NCI-H1092 (cell line): Measurements from ENCODE around the gene QSOX1.

Experiments used
- DNase-seq: peaks from one replicate; lab custom pipeline; 2025; lab: John Stamatoyannopoulos, UW

The QSOX1 gene

DNA sequence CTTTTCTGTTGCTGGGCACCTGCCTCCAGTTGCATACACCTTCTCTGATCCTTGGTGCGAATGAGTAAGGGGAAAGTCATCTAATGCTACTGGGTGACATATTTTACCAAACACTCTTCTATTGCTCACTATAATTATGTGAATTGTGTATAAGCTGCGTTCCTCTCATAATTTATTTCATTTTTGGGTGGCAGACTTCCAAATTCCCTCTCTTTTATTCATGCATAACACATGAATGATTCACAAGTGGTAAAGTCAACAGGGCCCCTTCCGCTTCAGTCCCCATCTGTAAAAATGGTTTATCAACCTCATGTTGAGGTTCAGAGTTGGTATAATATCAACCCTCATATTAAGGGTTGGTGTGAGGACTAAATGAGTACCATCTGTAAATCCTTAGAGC, 3.2 kb upstream of the QSOX1 start:
- peak; percentile 21 for DNase-seq

- DNase-seq = no peak
Observed at GRCh38 chr1:180152588-180152987, 2.1 kb upstream of the QSOX1 start.

DNA sequence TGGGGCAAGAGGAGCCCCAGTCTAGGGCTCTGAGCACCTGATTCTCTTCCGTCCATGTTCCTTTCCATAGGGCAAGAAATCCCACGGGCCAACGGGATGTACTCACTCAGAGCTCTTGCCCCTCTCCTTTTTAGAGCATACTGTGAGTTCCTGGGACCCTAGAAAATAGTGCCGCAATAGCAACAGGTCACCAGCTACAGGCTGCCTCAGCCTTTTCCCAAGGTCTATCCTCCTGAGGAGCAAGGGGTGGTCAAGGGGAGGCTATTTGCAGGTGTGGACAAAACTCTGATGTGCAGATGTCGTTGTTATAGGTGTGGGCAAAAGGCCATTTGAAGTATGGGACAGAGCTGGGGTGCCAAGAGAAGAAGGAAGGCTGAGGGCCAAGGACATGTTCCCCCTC, 1.6 kb upstream of the QSOX1 start:
- no peak for DNase-seq

DNA sequence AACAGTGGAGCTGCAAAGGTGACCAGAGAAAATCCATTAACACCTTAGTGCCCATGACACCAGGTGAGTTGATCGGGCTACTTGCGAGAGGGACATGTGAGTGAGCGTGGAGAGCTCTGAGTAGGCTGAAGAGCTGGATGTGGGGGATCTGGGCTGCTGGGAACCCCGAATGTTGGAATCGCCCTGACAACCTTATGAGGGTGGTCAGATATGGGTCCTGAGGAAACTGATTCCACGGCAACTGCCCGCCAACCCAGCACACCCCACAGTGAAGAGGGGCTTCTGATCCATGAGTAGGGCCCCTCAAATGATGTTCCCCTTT, 705 bp upstream of the QSOX1 start:
- no peak for DNase-seq

- DNase-seq = no peak
Observed at GRCh38 chr1:180155182-180155682, 563 bp downstream of the QSOX1 start.

- no peak for DNase-seq
Observed at GRCh38 chr1:180156201-180156600, 1.5 kb downstream of the QSOX1 start.

DNA sequence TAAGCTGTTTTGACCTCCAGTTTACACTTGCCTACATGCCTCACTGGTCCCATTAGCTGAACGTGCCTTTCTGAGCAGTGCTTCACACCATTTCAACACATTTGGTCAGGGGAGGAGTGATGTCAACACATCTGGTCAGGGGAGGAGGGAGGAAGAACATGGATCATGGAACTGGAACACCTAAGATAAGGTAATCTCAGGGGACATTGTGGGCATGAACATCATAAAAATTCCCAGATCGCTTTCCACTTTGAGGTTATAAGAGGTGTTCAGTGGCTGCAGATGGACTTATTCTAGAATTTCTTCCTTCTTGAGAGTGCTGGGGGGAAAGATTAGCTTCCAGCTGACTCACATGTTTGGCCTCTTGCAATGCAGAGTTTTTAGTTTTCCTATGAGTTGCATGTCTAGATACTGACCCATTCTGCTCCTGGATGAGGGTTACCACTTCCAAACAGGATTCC, 2.0 kb downstream of the QSOX1 start:
- DNase-seq = no peak

GRCh38 chr1:180157108-180157507, 2.4 kb downstream of the QSOX1 start:
- DNase-seq = no peak

- DNase-seq = peak; percentile 85
Observed at GRCh38 chr1:180157576-180158057, 2.9 kb downstream of the QSOX1 start.

GRCh38 chr1:180158149-180159147, 3.8 kb downstream of the QSOX1 start:
- no peak for DNase-seq

DNA sequence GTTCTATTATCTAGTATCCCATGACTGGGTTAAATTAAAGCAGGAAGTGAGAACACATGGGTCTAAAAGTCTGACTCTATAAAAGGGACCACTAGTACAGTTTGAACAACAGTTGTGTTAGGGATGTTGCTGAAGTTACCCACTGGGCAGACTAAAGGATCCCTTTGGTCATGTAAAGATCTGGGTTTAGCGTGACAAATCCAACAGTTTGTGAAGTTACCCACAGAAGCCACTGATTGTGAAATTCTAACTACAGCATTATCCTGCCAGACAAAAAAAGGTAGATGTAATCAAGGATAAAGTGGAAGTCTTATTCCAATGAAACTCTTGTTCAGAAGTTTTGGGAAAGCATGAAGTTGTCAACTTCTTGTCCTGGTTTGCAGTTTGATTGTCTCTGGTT, 5.7 kb downstream of the QSOX1 start:
- DNase-seq = no peak

GRCh38 chr1:180163041-180163440, 8.4 kb downstream of the QSOX1 start:
- no peak for DNase-seq

- DNase-seq = no peak
Observed at GRCh38 chr1:180165096-180165495, 10.4 kb downstream of the QSOX1 start.

DNA sequence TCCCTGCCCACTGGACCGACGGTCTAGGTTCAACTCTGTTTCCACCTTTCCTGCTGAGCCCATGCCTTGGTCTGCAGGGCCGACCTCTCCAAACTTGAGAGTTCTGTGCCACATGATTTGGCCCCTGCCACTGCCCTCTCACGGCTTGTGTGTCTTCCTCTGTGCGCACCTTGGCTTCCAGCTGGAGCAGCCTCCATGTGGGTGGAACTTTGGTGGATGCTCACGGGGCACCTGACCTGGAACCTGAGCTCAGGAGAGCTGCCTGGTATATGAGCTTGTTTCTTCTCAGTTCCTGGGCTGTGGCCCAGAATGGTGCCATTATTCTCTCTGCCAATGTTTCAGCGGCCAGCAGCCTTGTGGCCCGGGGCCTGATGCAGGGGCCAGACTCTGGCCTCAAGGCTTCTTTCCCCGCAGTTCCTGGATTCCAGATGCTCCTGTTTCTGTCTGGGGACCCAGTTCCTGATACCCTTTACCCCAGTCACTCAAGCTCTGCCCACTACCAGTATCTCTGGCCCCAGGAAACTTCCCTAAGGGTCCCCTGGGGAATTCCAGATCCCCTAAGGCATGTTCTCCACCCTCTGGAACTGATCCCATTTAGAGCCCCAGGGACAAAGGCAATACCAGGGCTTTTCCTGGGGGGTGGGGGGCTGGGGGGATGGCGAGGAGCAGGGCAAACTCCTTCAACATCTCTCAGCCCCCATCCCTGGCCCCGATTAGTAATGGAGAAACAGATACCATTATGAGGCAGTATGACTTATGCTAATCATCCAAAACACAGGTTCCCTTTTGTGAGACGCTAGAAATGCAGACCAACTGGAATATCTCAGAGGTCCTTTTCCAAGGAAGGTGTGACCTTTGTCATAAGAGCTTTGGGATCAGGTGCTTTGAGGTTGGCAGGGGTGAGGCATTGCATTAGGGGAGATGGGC, 11.1 kb downstream of the QSOX1 start:
- DNase-seq = no peak

- DNase-seq = no peak
Observed at GRCh38 chr1:180166436-180166800, 11.7 kb downstream of the QSOX1 start.

DNA sequence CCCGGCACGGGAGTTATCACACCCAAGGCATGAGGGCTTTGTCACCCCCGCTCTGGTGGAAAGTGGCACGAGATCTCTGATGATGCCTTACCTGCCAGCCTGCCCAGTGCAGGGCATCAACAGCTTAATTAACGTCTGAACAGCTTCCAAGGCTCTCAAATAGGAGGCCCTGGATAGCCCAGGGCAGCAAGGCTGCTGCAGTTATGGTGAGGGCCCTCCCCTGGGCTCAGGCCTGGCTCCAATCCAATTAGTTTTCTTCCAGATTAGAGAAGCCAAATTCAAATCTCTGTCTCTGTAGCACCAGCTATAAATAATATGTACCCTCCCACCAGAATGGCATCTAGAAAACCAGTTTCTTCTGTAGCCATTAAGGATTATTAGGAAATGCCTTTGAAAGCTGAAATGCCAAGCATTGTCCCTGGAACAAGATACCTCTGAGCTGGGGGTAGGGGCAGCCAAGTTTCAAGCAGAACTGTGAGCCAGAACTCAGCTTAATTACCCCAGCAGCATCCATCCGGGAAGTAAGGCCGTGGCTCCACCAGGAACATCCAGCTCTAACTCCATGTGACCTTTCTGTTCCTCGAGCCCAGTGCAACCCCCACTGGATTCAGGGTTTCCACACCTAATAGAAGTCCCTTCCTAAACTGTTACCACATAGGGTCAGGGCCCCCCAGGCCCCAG, 12.5 kb downstream of the QSOX1 start:
- DNase-seq = no peak

- no peak for DNase-seq
Observed at GRCh38 chr1:180167721-180168467, 13.2 kb downstream of the QSOX1 start.

GRCh38 chr1:180168786-180169639, 14.3 kb downstream of the QSOX1 start:
- peak; percentile 45 for DNase-seq

- DNase-seq = no peak
Observed at GRCh38 chr1:180169640-180170195, 15.0 kb downstream of the QSOX1 start.
